DND-41 (cell line): ENCODE results near the gene ABCB4.

Experiments
- ATAC-seq: fragments of 200-7000 bp; cut with Tn5 transposase; 3 replicates; pipeline ENCODE4 v1.9.1; 2021; ENCODE audit warnings: low read depth; ENCODE audit not compliant: insufficient read depth
- DNase-seq: peaks from one replicate; pipeline ENCODE4 v3.0.0-alpha.2; 2020
- H2AFZ ChIP-seq: 2 replicates; pipeline ENCODE4 v1.6.0; 2012; ENCODE audit warnings: low read depth, low read length
- H3K27ac ChIP-seq: 2 replicates; pipeline ENCODE4 v1.5.1; 2012; ENCODE audit warnings: low read length, inconsistent platforms
- H3K27me3 ChIP-seq: fragments of 200-600 bp; sonication (generic); 2 replicates; pipeline ENCODE4 v1.6.0; 2012; ENCODE audit warnings: low read length, mild to moderate bottlenecking, inconsistent platforms; ENCODE audit not compliant: insufficient read depth, poor library complexity
- H3K36me3 ChIP-seq: 2 replicates; pipeline ENCODE4 v1.5.1; 2012; ENCODE audit warnings: low read length, inconsistent platforms; ENCODE audit not compliant: insufficient read depth
- H3K4me1 ChIP-seq: 2 replicates; pipeline ENCODE4 v1.5.1; 2012; ENCODE audit warnings: mild to moderate bottlenecking, low read length; ENCODE audit not compliant: insufficient read depth
- H3K4me2 ChIP-seq: 2 replicates; pipeline ENCODE4 v1.6.0; 2012; ENCODE audit warnings: mild to moderate bottlenecking, moderate library complexity, low read length, inconsistent platforms; ENCODE audit not compliant: insufficient read depth
- H3K4me3 ChIP-seq, 2 experiments: fragments of 200-600 bp in 1 of 2; shearing (Covaris generic) in 1 of 2; 2 replicates each; pipeline ENCODE4 v1.5.1; 2012 to 2016; ENCODE audit warnings: inconsistent platforms in 2 of 2, low read length in 2 of 2, mild to moderate bottlenecking in 2 of 2, low read depth in 1 of 2, moderate library complexity in 1 of 2
- H3K79me2 ChIP-seq: 2 replicates; pipeline ENCODE4 v1.6.0; 2012; ENCODE audit warnings: low read length, inconsistent platforms; ENCODE audit not compliant: insufficient read depth
- H3K9ac ChIP-seq: 2 replicates; pipeline ENCODE4 v1.6.0; 2012; ENCODE audit warnings: low read depth, mild to moderate bottlenecking, inconsistent platforms, low read length, moderate library complexity
- H3K9me3 ChIP-seq: 2 replicates; pipeline ENCODE4 v1.5.1; 2012; ENCODE audit warnings: low read length, moderate library complexity, mild to moderate bottlenecking, inconsistent platforms; ENCODE audit not compliant: insufficient read depth, severe bottlenecking
- H4K20me1 ChIP-seq: 2 replicates; pipeline ENCODE4 v1.6.0; 2012; ENCODE audit warnings: low read length; ENCODE audit not compliant: insufficient read depth
- EZH2 ChIP-seq: IDR thresholded peaks from 3 replicates; pipeline ENCODE4 v1.6.1; 2012; ENCODE audit warnings: borderline replicate concordance, low read depth, mild to moderate bottlenecking, moderate library complexity, low read length, inconsistent platforms; ENCODE audit not compliant: severe bottlenecking
- TF ChIP-seq, protein P1 (sequence below): IDR thresholded peaks from 2 replicates; pipeline ENCODE4 v1.5.1; 2012; ENCODE audit warnings: borderline replicate concordance, low read length, moderate library complexity, mild to moderate bottlenecking; ENCODE audit not compliant: poor library complexity, severe bottlenecking; ENCODE audit errors: extremely low read depth

Gene ABCB4

DNA sequence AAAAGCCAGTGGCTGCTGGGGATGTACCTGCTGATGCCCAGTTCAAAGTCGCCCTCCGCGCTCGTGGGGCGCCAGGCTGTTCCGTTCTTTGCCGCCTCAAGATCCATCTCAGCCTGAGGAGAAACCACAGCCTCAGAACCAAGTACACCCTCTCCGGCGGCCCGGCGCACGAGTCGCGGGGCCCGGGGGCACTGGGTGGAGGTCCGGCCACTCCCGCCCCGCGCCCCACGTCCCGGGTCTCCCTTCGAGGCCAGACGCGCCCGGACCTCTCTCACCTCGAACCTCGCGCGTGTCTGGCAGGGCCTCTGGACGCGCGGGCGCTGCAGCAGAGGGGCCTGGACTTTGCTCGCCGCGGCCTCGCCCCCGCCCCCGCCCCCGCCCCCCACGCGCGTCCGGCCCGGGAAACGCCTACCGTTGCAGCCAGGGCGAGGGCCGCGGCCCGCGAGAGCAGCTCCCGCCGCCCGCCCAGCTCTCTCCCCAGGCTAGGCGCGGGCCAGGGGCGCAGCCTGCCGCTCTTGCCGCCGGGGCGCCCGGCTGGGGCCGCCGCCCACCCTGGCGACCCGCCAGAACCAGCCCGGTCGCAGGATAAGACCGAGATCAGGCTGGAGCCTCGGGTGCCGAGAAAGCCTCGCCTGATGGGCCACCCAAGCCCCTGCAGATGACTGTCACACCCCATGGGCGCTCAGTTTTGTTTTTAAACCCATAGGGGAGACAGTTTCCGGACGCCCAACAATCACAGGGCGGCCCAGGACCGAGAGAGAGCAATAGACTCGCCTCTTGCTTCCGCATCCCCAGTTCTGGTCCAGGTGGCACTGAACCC, at the start of gene ABCB4:
Gene ABCB4, minus strand, starts transcription at position 322 of the 820 bp plus-strand sequence. Its CDS starts 215 bp downstream, at position 107.
- Histone ChIP-seq H4K20me1 (no peaks in the 10 kb centered on the region), H3K9me3 (no peaks in the 10 kb centered on the region), H2AFZ (no peak within 1 kb of the TSS), H3K4me2 (no peak within 1 kb of the TSS), H3K27ac (no peak within 1 kb of the TSS), H3K4me3 (no peak within 1 kb of the TSS), H3K9ac (no peak within 1 kb of the TSS), H3K36me3 (no peaks in the 10 kb centered on the region), H3K79me2 (no peaks in the 10 kb centered on the region), H3K4me1 (no peaks in the 10 kb centered on the region), H3K27me3 (no peaks in the 10 kb centered on the region)
- TF ChIP-seq, protein P1, sequence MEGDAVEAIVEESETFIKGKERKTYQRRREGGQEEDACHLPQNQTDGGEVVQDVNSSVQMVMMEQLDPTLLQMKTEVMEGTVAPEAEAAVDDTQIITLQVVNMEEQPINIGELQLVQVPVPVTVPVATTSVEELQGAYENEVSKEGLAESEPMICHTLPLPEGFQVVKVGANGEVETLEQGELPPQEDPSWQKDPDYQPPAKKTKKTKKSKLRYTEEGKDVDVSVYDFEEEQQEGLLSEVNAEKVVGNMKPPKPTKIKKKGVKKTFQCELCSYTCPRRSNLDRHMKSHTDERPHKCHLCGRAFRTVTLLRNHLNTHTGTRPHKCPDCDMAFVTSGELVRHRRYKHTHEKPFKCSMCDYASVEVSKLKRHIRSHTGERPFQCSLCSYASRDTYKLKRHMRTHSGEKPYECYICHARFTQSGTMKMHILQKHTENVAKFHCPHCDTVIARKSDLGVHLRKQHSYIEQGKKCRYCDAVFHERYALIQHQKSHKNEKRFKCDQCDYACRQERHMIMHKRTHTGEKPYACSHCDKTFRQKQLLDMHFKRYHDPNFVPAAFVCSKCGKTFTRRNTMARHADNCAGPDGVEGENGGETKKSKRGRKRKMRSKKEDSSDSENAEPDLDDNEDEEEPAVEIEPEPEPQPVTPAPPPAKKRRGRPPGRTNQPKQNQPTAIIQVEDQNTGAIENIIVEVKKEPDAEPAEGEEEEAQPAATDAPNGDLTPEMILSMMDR: no peak
- TF ChIP-seq EZH2: no peak
- no peak for ATAC-seq
- DNase-seq: no peak

GRCh38 chr7:87518735-87519134, 43.3 kb upstream of the ABCB4 start:
- Histone ChIP-seq H4K20me1 (no peaks in the 10 kb centered on the region), H3K79me2 (no peaks in the 10 kb centered on the region), H3K27ac (no peak overlapping the region), H3K4me1 (no peaks in the 10 kb centered on the region), H3K36me3 (no peaks in the 10 kb centered on the region), H2AFZ (no peak overlapping the region), H3K9me3 (no peaks in the 10 kb centered on the region), H3K9ac (no peak overlapping the region), H3K4me3 (no peak overlapping the region), H3K4me2 (no peak overlapping the region), H3K27me3 (no peaks in the 10 kb centered on the region)
- TF ChIP-seq EZH2: no peak
- TF ChIP-seq, protein P1: no peak
- no peak for DNase-seq
- no peak for ATAC-seq

GRCh38 chr7:87517891-87518290, 42.4 kb upstream of the ABCB4 start:
- H3K27ac ChIP-seq: no peak overlapping the region
- no peak overlapping the region for H3K4me3 ChIP-seq
- no peaks in the 10 kb centered on the region for H3K4me1 ChIP-seq
- ATAC-seq (no peak), DNase-seq (no peak)
- no peak overlapping the region for H3K9ac ChIP-seq
- TF ChIP-seq, protein P1: no peak
- TF ChIP-seq EZH2: no peak
- no peaks in the 10 kb centered on the region for H3K9me3 ChIP-seq
- H3K4me2 ChIP-seq: no peak overlapping the region
- H3K27me3 ChIP-seq: no peaks in the 10 kb centered on the region
- H4K20me1 ChIP-seq: no peaks in the 10 kb centered on the region
- H3K79me2 ChIP-seq: no peaks in the 10 kb centered on the region
- H2AFZ ChIP-seq: no peak overlapping the region
- no peaks in the 10 kb centered on the region for H3K36me3 ChIP-seq
